Endothelial cell of umbilical vein (primary cell): ENCODE results near the gene DCAF6. TPM values are rescaled to one million over a fixed set of nuclear protein-coding genes. Genes with fewer than 3 reads are reported as not detected.

ENCODE experiments used
- BruUV-seq: library from RNA; stranded (reverse); fragments of 400-500 nt; replicated peaks from 2 replicates; lab custom pipeline; 2021; lab: Mats Ljungman, UMichigan
- CTCF ChIA-PET: fragments of 300-600, 350-600 bp; sonication (Branson Sonifier 250); formaldehyde crosslinking; loops from one replicate; lab custom pipeline; 2021; ENCODE audit warnings: antibody characterized with exemption, inconsistent platforms; lab: Charles Lee
- POLR2A ChIA-PET: fragments of 300-600, 350-600 bp; sonication (Branson Sonifier 250); formaldehyde crosslinking; loops from one replicate; lab custom pipeline; 2021; ENCODE audit warnings: antibody characterized with exemption, inconsistent platforms; lab: Charles Lee
- DNase-seq: peaks from one replicate; pipeline ENCODE4 v3.0.0-alpha.2; 2011; ENCODE audit warnings: low read depth, low spot score
- FAIRE-seq: peaks from 2 replicates; lab custom pipeline; 2011; peaks lifted over from hg19 to GRCh38; lab: Jason Lieb, UNC
- H2AFZ ChIP-seq: 2 replicates; pipeline ENCODE4 v1.6.0; 2012; ENCODE audit warnings: low read depth, low read length, control low read depth, inconsistent platforms
- H3K27ac ChIP-seq: 2 replicates; pipeline ENCODE4 v1.5.1; 2011; ENCODE audit warnings: low read depth, mild to moderate bottlenecking, control low read depth, low read length, moderate library complexity; ENCODE audit not compliant: insufficient read depth
- H3K27me3 ChIP-seq, 2 experiments: 2 replicates each; pipeline versions ENCODE4 v1.6.0 to v1.6.1; 2011; ENCODE audit warnings: low read length in 2 of 2, mixed read lengths in 1 of 2; ENCODE audit not compliant: control insufficient read depth in 2 of 2, insufficient read depth in 2 of 2
- H3K36me3 ChIP-seq, 2 experiments: 2 replicates in 1 of 2; 3 replicates in 1 of 2; pipeline ENCODE4 v1.5.1; 2011; ENCODE audit warnings: low read length in 2 of 2, mild to moderate bottlenecking in 1 of 2, moderate library complexity in 1 of 2; ENCODE audit not compliant: control insufficient read depth in 2 of 2, insufficient read depth in 2 of 2; ENCODE audit errors: extremely low read depth in 1 of 2
- H3K4me1 ChIP-seq: 3 replicates; pipeline ENCODE4 v1.5.1; 2011; ENCODE audit warnings: mild to moderate bottlenecking, low read length; ENCODE audit not compliant: control insufficient read depth, insufficient read depth; ENCODE audit errors: extremely low read depth
- H3K4me2 ChIP-seq: 2 replicates; pipeline ENCODE4 v1.6.1; 2011; ENCODE audit warnings: low read length, control low read depth, mixed read lengths; ENCODE audit not compliant: insufficient read depth
- H3K4me3 ChIP-seq, 3 experiments: fragments of 200-600 bp in 1 of 3; sonication (generic), shearing (Covaris generic) in 1 of 3; replicated peaks in 1 of 3; 2 replicates each; pipeline ENCODE4 v1.5.1; 2011 to 2016; ENCODE audit warnings: control low read depth in 3 of 3, low read length in 3 of 3, mild to moderate bottlenecking in 2 of 3, inconsistent platforms in 1 of 3, low read depth in 1 of 3, moderate library complexity in 1 of 3; ENCODE audit not compliant: insufficient read depth in 1 of 3
- H3K79me2 ChIP-seq: 2 replicates; pipeline ENCODE4 v1.6.0; 2012; ENCODE audit warnings: low read length, inconsistent platforms; ENCODE audit not compliant: control insufficient read depth, insufficient read depth
- H3K9ac ChIP-seq: replicated peaks from 2 replicates; pipeline ENCODE3; 2011; ENCODE audit warnings: low read length, control low read depth; ENCODE audit not compliant: insufficient read depth; ENCODE audit errors: extremely low read depth
- H3K9me1 ChIP-seq: replicated peaks from 3 replicates; pipeline ENCODE4 v1.6.0; 2011; ENCODE audit warnings: mild to moderate bottlenecking, low read length; ENCODE audit not compliant: control insufficient read depth, insufficient read depth; ENCODE audit errors: extremely low read depth
- H3K9me3 ChIP-seq: replicated peaks from 2 replicates; pipeline ENCODE4 v1.5.1; 2012; ENCODE audit warnings: low read length, inconsistent platforms; ENCODE audit not compliant: control insufficient read depth, insufficient read depth
- H4K20me1 ChIP-seq: replicated peaks from 2 replicates; pipeline ENCODE3; 2011; ENCODE audit warnings: mild to moderate bottlenecking, low read length; ENCODE audit not compliant: control insufficient read depth, insufficient read depth; ENCODE audit errors: extremely low read depth
- FOS ChIP-seq: IDR thresholded peaks from 2 replicates; pipeline ENCODE4 v1.6.1; 2011; ENCODE audit warnings: mild to moderate bottlenecking, low read length, moderate library complexity, borderline replicate concordance; ENCODE audit not compliant: insufficient read depth
- POLR2A ChIP-seq: IDR thresholded peaks from 2 replicates; pipeline ENCODE4 v1.6.1; 2012; ENCODE audit warnings: low read depth, mild to moderate bottlenecking, control low read depth, low read length
- dilution Hi-C: fragments of 300-500 bp; cut with MboI; formaldehyde crosslinking; loops from one replicate; pipeline ENCODE4 v1.15.0; 2019; ENCODE audit warnings: low sequenced_read_pairs; ENCODE audit not compliant: extremely low pct_ligation_motif_present
- intact Hi-C: fragments of 100-400 bp; cut with micrococcal nuclease; formaldehyde crosslinking; loops from one replicate; pipeline ENCODE4 v1.10.0; 2022
- microRNA counts: library from miRNA; unstranded; fragments of <30 nt; microRNA quantifications from one replicate; lab custom pipeline; 2016
- microRNA-seq: library from miRNA; unstranded; fragments of <30 nt; microRNA quantifications from one replicate; pipeline ENCODE4 v1.2.0, GENCODE V29; 2021; ENCODE audit warnings: borderline number of aligned reads, borderline replicate concordance
- polyA plus RNA-seq, 4 experiments: library from polyadenylated mRNA; depleted of rRNA in 3 of 4; stranded (reverse) in 3 of 4; unstranded in 1 of 4; fragments of >200 nt; gene quantifications; 2 replicates each; pipeline versions ENCODE4 v1.2.1 to v1.2.3, GENCODE V29; 2011 to 2012; ENCODE audit warnings: missing spikeins in 1 of 4
- small RNA-seq: library from RNA; depleted of rRNA; stranded (forward); fragments of <200 nt; gene quantifications from one replicate; pipeline ENCODE3, GENCODE V24; 2012; ENCODE audit warnings: low replicate concordance, low read depth; ENCODE audit not compliant: insufficient read depth, insufficient read length
- total RNA-seq: library from RNA; stranded (reverse); gene quantifications from 2 replicates; pipeline ENCODE4 v1.2.3, GENCODE V29; 2021

The DCAF6 gene
- total and polyA plus RNA-seq, 2 donors (not counting 3 experiments of a cell fraction or from before 2014, with no cell fraction given): 28.6 to 39.4 TPM

DNA sequence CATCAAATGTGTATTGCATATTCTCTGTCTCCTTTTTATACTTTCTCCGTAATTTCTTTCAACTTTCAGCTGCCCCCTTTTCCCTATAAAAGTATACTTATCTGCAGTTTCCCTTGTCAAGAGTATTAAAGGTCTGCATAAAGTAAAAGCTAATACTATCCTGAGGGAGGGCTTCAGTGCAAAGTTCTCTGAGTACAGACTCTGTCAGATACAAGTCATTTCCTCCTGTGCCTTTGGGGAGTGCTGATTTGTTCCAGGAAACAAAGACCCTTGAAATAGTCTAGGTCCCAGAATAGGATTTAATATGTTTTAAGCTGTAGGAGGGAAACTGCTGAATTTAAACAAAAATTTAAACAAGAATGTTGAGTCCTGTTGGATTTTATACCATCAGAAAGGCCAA is 188.6 kb downstream of the DCAF6 start:
- BruUV-seq: no TSS peak
- H2AFZ ChIP-seq: no peak overlapping the region
- H3K4me2 ChIP-seq: no peak overlapping the region
- H3K9ac ChIP-seq: no peak overlapping the region
- POLR2A ChIA-PET: no interaction called here
- H3K36me3 ChIP-seq: no peaks in the 10 kb centered on the region
- no peaks in the 10 kb centered on the region for H3K9me1 ChIP-seq
- no peak overlapping the region for H3K27ac ChIP-seq
- dilution Hi-C loops (no loop called here), intact Hi-C loops (no loop called here)
- peaks cover 2% of the 10 kb centered on the region for H3K79me2 ChIP-seq
- no peaks in the 10 kb centered on the region for H3K4me1 ChIP-seq
- H4K20me1 ChIP-seq: no peaks in the 10 kb centered on the region
- FAIRE-seq (peak; percentile 42), DNase-seq (no peak)
- H3K27me3 ChIP-seq: no peaks in the 10 kb centered on the region
- CTCF ChIA-PET: interaction anchor here (1.5 kb wide), 1 partner anchor 20 kb away, joined by 3 read pairs; no protein-coding TSS in a partner anchor
- TF ChIP-seq POLR2A (no peak), FOS (peak; percentile 28)
- no peak overlapping the region for H3K4me3 ChIP-seq
- no peaks in the 10 kb centered on the region for H3K9me3 ChIP-seq

MicroRNA genes within 50 kb of the gene (microRNA counts, 767-probe panel; counts per million panel counts)
- microRNA hsa-miR-1255b-5p (lab: Ali Mortazavi, UCI): 723 counts per million, percentile 96 among the panel's probes with 10 or more counts

Small RNAs within 50 kb of the gene (microRNA-seq; reads per million reads assigned to microRNA genes)
- not detected for gene MIR1255B2

Small RNAs within 50 kb of the gene (small RNA-seq; reads per million reads assigned to genes)
- not detected for gene MIR1255B2

Other genes starting within 250 kb of the DCAF6 start
- gene MPZL1, start 214.7 kb upstream of the DCAF6 start, total RNA-seq: 99.1 and 99.4 TPM in 2 replicates
- 40.0 and 41.7 TPM in 2 replicates for gene MPZL1, start 214.7 kb upstream of the DCAF6 start, polyA plus RNA-seq
- gene ADCY10, start 22.5 kb upstream of the DCAF6 start, total RNA-seq: not detected in 2 replicates
- 0.11 TPM in 1 of 2 replicates, not detected in the other for gene ADCY10, start 22.5 kb upstream of the DCAF6 start, polyA plus RNA-seq
- gene MPC2, start 389 bp downstream of the DCAF6 start, total RNA-seq: 35.8 and 40.6 TPM in 2 replicates
- 12.1 and 14.9 TPM in 2 replicates for gene MPC2, start 389 bp downstream of the DCAF6 start, polyA plus RNA-seq
- gene GPR161, start 200.2 kb downstream of the DCAF6 start, total RNA-seq: 34.8 and 36.5 TPM in 2 replicates
- gene GPR161, start 200.2 kb downstream of the DCAF6 start, polyA plus RNA-seq: 32.3 and 34.7 TPM in 2 replicates
- 37.6 and 45.8 TPM in 2 replicates for gene TIPRL, start 242.3 kb downstream of the DCAF6 start, total RNA-seq
- gene TIPRL, start 242.3 kb downstream of the DCAF6 start, polyA plus RNA-seq: 10.9 and 14.0 TPM in 2 replicates